ENCODE data around the gene NEURL1.

NEURL1 gene

DNA sequence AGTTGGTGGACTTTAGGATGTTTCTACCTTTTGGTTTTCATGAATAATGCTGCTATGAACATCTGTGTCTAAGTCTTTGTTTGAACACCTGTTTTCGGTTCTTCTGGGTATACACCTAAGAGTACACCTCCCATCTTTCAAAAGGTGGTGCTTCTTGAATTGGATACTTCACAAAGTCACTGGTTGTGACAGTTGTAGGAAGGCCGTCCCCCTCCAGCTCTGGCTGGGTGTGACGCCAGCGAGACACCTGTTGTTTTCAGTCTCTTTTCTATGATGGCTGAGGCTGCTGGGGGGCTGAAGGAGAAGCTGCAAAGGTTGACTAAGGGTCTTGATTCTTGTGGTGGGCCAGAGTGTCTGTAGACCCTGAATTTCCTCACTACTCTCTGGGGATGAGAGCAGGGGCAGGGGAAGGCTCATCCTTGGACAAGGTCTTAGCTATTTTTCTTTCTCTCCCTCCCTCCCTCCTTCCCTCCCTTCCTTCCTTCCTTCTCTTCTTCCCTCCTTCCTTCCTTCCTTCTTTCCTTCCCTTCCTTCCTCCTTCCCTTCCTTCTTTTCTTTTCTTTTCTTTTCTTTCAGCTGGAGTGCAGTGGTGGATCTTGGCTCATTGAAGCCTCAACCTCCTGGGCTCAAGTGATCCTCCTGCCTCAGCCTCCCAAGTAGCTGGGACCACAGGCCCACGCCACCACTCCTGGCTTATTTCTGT is 5.6 kb downstream of the NEURL1 start:
- H4K91ac ChIP-seq (ENCODE audit: low read depth, low read length, poor library complexity) = no peak overlapping the region
- no peak overlapping the region for H2BK120ac ChIP-seq (ENCODE audit: low read depth, low read length)
- H3K4ac ChIP-seq (ENCODE audit: low read length) = no peak overlapping the region
- WGBS, 2 donors (ENCODE audit: extremely low coverage in 2 of 2, insufficient read length in 2 of 2, insufficient replicate concordance in 1 of 2) = no CpG with 5 or more reads among the region's 5 CpGs
- no peak for DNase-seq (ENCODE audit: low spot score)
- H3K23ac ChIP-seq (ENCODE audit: low read depth, low read length, poor library complexity) = no peak overlapping the region
- no peak overlapping the region for H3K18ac ChIP-seq (ENCODE audit: low read length)
- H3K79me1 ChIP-seq (ENCODE audit: low read depth, low read length) = no peaks in the 10 kb centered on the region
- no peaks in the 10 kb centered on the region for H3K9me3 ChIP-seq (replicated peaks in 1 of 2; ENCODE audit: control insufficient read depth in 2 of 2, insufficient read depth in 1 of 2, low read depth in 1 of 2, low read length in 2 of 2)
- no peak overlapping the region for H3K14ac ChIP-seq (ENCODE audit: low read length)
- no peak overlapping the region for H3K9ac ChIP-seq (ENCODE audit: low read depth, low read length, poor library complexity)
- peaks cover 5 to 47% (median 15%) of the 10 kb centered on the region in 3 experiments for H3K27me3 ChIP-seq (ENCODE audit: control insufficient read depth in 3 of 3, insufficient read depth in 3 of 3, low read depth in 1 of 3, low read length in 3 of 3)
- H3K4me2 ChIP-seq (ENCODE audit: insufficient read depth, low read length, poor library complexity, severe bottlenecking) = no peak overlapping the region
- no peak overlapping the region for H2AFZ ChIP-seq (ENCODE audit: low read length)
- peaks cover 15 to 16% of the 10 kb centered on the region in 2 donors for H3K4me1 ChIP-seq (ENCODE audit: control insufficient read depth in 2 of 2, insufficient read depth in 1 of 2, low read depth in 1 of 2, low read length in 2 of 2)
- H2BK15ac ChIP-seq (ENCODE audit: low read length) = no peak overlapping the region
- no peak overlapping the region for H3K27ac ChIP-seq (replicated peaks; ENCODE audit: low read length)
- H3K36me3 ChIP-seq (replicated peaks in 1 of 2; ENCODE audit: control insufficient read depth in 2 of 2, insufficient read depth in 2 of 2, low read length in 2 of 2) = no peaks in the 10 kb centered on the region
- no peak overlapping the region for H2AK5ac ChIP-seq (ENCODE audit: low read depth, low read length)
- H4K8ac ChIP-seq (ENCODE audit: low read depth, low read length) = no peak overlapping the region
- H3K4me3 ChIP-seq (ENCODE audit: low read length in 2 of 2) = no peak overlapping the region
- no peak overlapping the region for H2BK12ac ChIP-seq (ENCODE audit: low read length)
- H2BK5ac ChIP-seq (ENCODE audit: low read length) = no peak overlapping the region

DNA sequence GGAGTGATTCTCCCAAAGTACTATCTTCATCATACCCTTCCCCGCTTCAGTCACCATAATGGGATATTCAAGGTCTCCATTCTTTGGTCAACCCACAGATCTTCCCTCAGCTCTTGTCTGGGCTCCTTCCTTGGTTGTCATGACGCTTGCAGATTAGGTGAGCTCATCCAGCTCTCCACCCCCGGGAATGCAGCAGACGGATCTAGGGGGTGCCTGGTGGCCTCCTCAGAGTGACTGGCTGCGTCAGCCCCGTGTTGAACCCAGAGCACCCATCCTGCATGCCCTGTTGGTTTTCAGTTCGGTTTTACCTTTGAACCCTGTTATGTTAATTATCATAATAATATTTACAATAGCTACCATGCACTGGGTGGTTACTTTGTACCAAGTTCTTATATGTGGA is 6.4 kb downstream of the NEURL1 start:
- Histone ChIP-seq H2BK120ac (ENCODE audit: low read depth, low read length) (no peak overlapping the region), H3K9ac (ENCODE audit: low read depth, low read length, poor library complexity) (no peak overlapping the region), H2BK5ac (ENCODE audit: low read length) (no peak overlapping the region), H3K36me3 (replicated peaks in 1 of 2; ENCODE audit: control insufficient read depth in 2 of 2, insufficient read depth in 2 of 2, low read length in 2 of 2) (no peaks in the 10 kb centered on the region), H2BK12ac (ENCODE audit: low read length) (no peak overlapping the region), H2BK15ac (ENCODE audit: low read length) (no peak overlapping the region), H3K14ac (ENCODE audit: low read length) (no peak overlapping the region), H3K27me3 (ENCODE audit: control insufficient read depth in 3 of 3, insufficient read depth in 3 of 3, low read depth in 1 of 3, low read length in 3 of 3) (peaks cover 0 to 40% (median 7%) of the 10 kb centered on the region in 3 experiments), H3K27ac (replicated peaks; ENCODE audit: low read length) (no peak overlapping the region), H4K8ac (ENCODE audit: low read depth, low read length) (no peak overlapping the region), H3K9me3 (replicated peaks in 1 of 2; ENCODE audit: control insufficient read depth in 2 of 2, insufficient read depth in 1 of 2, low read depth in 1 of 2, low read length in 2 of 2) (no peaks in the 10 kb centered on the region), H3K23ac (ENCODE audit: low read depth, low read length, poor library complexity) (no peak overlapping the region), H4K91ac (ENCODE audit: low read depth, low read length, poor library complexity) (no peak overlapping the region), H2AK5ac (ENCODE audit: low read depth, low read length) (no peak overlapping the region), H3K18ac (ENCODE audit: low read length) (no peak overlapping the region), H3K79me1 (ENCODE audit: low read depth, low read length) (no peaks in the 10 kb centered on the region), H3K4me2 (ENCODE audit: insufficient read depth, low read length, poor library complexity, severe bottlenecking) (no peak overlapping the region), H3K4me1 (ENCODE audit: control insufficient read depth in 2 of 2, insufficient read depth in 1 of 2, low read depth in 1 of 2, low read length in 2 of 2) (peaks cover 9 to 17% of the 10 kb centered on the region in 2 donors), H3K4me3 (ENCODE audit: low read length in 2 of 2) (no peak overlapping the region), H3K4ac (ENCODE audit: low read length) (no peak overlapping the region), H2AFZ (ENCODE audit: low read length) (no peak overlapping the region)
- WGBS, 2 donors (ENCODE audit: extremely low coverage in 2 of 2, insufficient read length in 2 of 2, insufficient replicate concordance in 1 of 2) = no CpG with 5 or more reads among the region's 7 CpGs
- no peak for DNase-seq (ENCODE audit: low spot score)

DNA sequence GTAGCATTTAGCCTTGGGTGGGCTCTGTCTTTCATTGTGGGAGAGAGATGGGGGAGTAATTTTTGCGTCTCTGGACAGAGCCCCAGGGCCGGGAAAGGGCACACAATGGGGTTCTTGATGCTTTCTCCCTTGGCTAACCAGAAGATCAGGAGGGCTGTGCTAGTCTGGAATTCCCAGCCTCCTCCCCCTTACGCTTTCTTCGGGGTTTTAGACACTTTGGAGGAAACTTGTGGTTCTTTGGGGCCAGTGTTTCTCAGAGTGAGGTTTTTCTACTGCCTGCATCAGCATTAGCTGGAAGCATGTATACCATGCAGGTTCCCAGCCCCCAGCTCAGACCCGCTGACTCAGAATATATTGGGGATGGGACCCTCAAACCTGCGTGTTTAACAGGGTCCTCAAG is 7.0 kb downstream of the NEURL1 start:
- no peak overlapping the region for H4K8ac ChIP-seq (ENCODE audit: low read depth, low read length)
- H3K4me3 ChIP-seq (ENCODE audit: low read length in 2 of 2) = no peak overlapping the region
- H3K27me3 ChIP-seq (ENCODE audit: control insufficient read depth in 3 of 3, insufficient read depth in 3 of 3, low read depth in 1 of 3, low read length in 3 of 3) = peaks cover 0 to 34% (median under 1%) of the 10 kb centered on the region in 3 experiments
- DNase-seq (ENCODE audit: low spot score) = no peak
- no peak overlapping the region for H2BK15ac ChIP-seq (ENCODE audit: low read length)
- H3K79me1 ChIP-seq (ENCODE audit: low read depth, low read length) = no peaks in the 10 kb centered on the region
- H3K18ac ChIP-seq (ENCODE audit: low read length) = no peak overlapping the region
- H3K36me3 ChIP-seq (replicated peaks in 1 of 2; ENCODE audit: control insufficient read depth in 2 of 2, insufficient read depth in 2 of 2, low read length in 2 of 2) = no peaks in the 10 kb centered on the region
- H3K23ac ChIP-seq (ENCODE audit: low read depth, low read length, poor library complexity) = no peak overlapping the region
- no peak overlapping the region for H3K4me2 ChIP-seq (ENCODE audit: insufficient read depth, low read length, poor library complexity, severe bottlenecking)
- no peak overlapping the region for H4K91ac ChIP-seq (ENCODE audit: low read depth, low read length, poor library complexity)
- H3K4me1 ChIP-seq (ENCODE audit: control insufficient read depth in 2 of 2, insufficient read depth in 1 of 2, low read depth in 1 of 2, low read length in 2 of 2) = peaks cover 9 to 17% of the 10 kb centered on the region in 2 donors
- no peak overlapping the region for H2BK120ac ChIP-seq (ENCODE audit: low read depth, low read length)
- no peak overlapping the region for H3K27ac ChIP-seq (replicated peaks; ENCODE audit: low read length)
- H2BK12ac ChIP-seq (ENCODE audit: low read length) = no peak overlapping the region
- no peak overlapping the region for H3K14ac ChIP-seq (ENCODE audit: low read length)
- H3K9ac ChIP-seq (ENCODE audit: low read depth, low read length, poor library complexity) = no peak overlapping the region
- no CpG with 5 or more reads among the region's 6 CpGs for WGBS, 2 donors (ENCODE audit: extremely low coverage in 2 of 2, insufficient read length in 2 of 2, insufficient replicate concordance in 1 of 2)
- H2AFZ ChIP-seq (ENCODE audit: low read length) = no peak overlapping the region
- H3K4ac ChIP-seq (ENCODE audit: low read length) = no peak overlapping the region
- no peaks in the 10 kb centered on the region for H3K9me3 ChIP-seq (replicated peaks in 1 of 2; ENCODE audit: control insufficient read depth in 2 of 2, insufficient read depth in 1 of 2, low read depth in 1 of 2, low read length in 2 of 2)
- H2BK5ac ChIP-seq (ENCODE audit: low read length) = no peak overlapping the region
- H2AK5ac ChIP-seq (ENCODE audit: low read depth, low read length) = no peak overlapping the region

DNA sequence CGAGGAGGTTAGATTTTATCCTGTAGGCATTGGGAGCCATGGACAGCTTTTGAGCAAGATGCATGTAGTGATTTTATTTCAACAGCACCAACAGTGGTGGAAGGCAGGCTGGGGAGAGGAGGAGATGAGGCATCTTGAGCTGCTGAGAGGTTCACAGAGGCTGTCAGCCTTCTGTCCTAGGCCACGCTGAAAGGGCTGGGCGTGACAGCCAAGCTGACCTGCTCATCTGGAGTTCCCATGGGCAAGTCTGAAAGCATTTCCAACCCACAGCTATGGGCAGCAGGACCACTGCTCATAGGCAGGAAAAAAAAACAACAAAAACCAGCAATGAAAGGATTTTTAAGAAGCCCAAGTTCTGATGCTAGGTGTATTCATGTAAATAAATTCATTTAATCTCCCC is 7.7 kb downstream of the NEURL1 start:
- Histone ChIP-seq H3K9ac (ENCODE audit: low read depth, low read length, poor library complexity) (no peak overlapping the region), H2BK12ac (ENCODE audit: low read length) (no peak overlapping the region), H3K36me3 (replicated peaks in 1 of 2; ENCODE audit: control insufficient read depth in 2 of 2, insufficient read depth in 2 of 2, low read length in 2 of 2) (no peaks in the 10 kb centered on the region), H3K9me3 (replicated peaks in 1 of 2; ENCODE audit: control insufficient read depth in 2 of 2, insufficient read depth in 1 of 2, low read depth in 1 of 2, low read length in 2 of 2) (no peaks in the 10 kb centered on the region), H2AK5ac (ENCODE audit: low read depth, low read length) (no peak overlapping the region), H3K23ac (ENCODE audit: low read depth, low read length, poor library complexity) (no peak overlapping the region), H4K91ac (ENCODE audit: low read depth, low read length, poor library complexity) (no peak overlapping the region), H3K18ac (ENCODE audit: low read length) (no peak overlapping the region), H2BK15ac (ENCODE audit: low read length) (no peak overlapping the region), H3K4me3 (ENCODE audit: low read length in 2 of 2) (no peak overlapping the region), H3K4ac (ENCODE audit: low read length) (no peak overlapping the region), H4K8ac (ENCODE audit: low read depth, low read length) (no peak overlapping the region), H3K27ac (replicated peaks; ENCODE audit: low read length) (no peak overlapping the region), H3K14ac (ENCODE audit: low read length) (no peak overlapping the region), H3K4me2 (ENCODE audit: insufficient read depth, low read length, poor library complexity, severe bottlenecking) (no peak overlapping the region), H2BK5ac (ENCODE audit: low read length) (no peak overlapping the region), H2BK120ac (ENCODE audit: low read depth, low read length) (no peak overlapping the region), H2AFZ (ENCODE audit: low read length) (no peak overlapping the region), H3K79me1 (ENCODE audit: low read depth, low read length) (no peaks in the 10 kb centered on the region), H3K4me1 (ENCODE audit: control insufficient read depth in 2 of 2, insufficient read depth in 1 of 2, low read depth in 1 of 2, low read length in 2 of 2) (peaks cover 9 to 17% of the 10 kb centered on the region in 2 donors), H3K27me3 (ENCODE audit: control insufficient read depth in 3 of 3, insufficient read depth in 3 of 3, low read depth in 1 of 3, low read length in 3 of 3) (peaks cover 0 to 27% (median 0%) of the 10 kb centered on the region in 3 experiments)
- DNase-seq (ENCODE audit: low spot score) = no peak
- no CpG with 5 or more reads among the region's 3 CpGs for WGBS, 2 donors (ENCODE audit: extremely low coverage in 2 of 2, insufficient read length in 2 of 2, insufficient replicate concordance in 1 of 2)

All from neuronal stem cell (in vitro differentiated cells).